ENCODE measurements around the gene CCL7. TPM values are rescaled to one million over a fixed set of nuclear protein-coding genes. Genes with fewer than 3 reads are reported as not detected.

Gene CCL7
- total RNA-seq, 1 experiment from 2014 or later: 0.31 TPM

- intact Hi-C loops (cut with micrococcal nuclease; ENCODE audit: unreplicated experiment): no loop called here
- in situ Hi-C loops (cut with HindIII; ENCODE audit: low pct_unique_long_range_greater_than_20kb, low sequenced_read_pairs): no loop called here
Observed at GRCh38 chr17:34242587-34243363, 27.2 kb upstream of the CCL7 start.

DNA sequence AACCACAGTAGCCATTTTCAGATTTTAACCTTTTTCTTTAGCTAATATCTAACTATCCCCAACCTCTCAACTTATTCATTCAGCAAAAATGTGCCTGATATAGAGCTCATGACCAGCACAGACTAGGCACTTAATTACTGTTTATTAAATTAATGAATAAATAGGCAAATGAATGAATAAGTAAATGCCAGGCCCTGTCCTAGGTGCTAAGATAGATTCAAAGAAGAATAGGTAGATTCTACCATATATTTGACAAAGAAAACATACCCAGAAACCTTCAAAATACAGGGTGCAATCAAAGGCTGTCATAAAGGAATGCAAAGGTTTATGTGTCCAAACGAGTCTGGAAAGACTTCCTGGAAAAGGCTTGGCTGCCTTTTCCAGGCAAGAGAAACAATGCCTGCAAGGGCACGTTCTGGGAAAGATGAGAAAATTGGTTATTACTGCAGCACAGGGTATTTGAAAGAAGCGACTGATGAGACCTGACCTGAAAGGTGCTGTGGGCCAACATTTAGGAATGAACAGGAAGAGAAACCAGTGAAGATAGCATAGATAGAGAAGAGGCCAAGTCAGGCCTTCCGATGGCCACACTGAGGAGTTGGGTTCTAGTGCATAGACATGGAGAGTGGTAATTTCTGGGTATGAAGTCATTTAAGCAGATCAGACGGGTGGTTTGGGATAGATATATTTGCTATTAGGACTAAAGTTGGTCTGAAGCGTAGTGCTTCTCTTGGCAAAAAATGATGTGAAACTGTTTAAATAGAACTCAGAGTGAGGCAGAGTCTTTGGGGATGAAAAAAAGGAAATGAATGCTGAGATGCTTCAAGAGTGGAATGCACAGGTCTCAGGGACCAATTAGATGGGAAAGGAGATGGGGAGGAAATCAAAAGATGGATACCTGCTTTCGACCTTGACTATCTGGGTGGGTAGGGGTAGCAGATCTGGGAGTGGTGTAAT lies 26.4 kb upstream of the CCL7 start:
- peak overlapping the region; percentile 68 for H3K27ac ChIP-seq (ENCODE audit: low read length)
- ChIA-PET POLR2A (no interaction called here), CTCF (no interaction called here)
- H3K4me1 ChIP-seq (ENCODE audit: control insufficient read depth, insufficient read depth, low read length): peaks cover 27% of the 10 kb centered on the region
- BruUV-seq (replicated peaks): no TSS peak
- ATAC-seq (no peak), DNase-seq (ENCODE audit: low read depth, low spot score) (no peak)
- H3K36me3 ChIP-seq (ENCODE audit: control insufficient read depth, insufficient read depth, low read length): no peaks in the 10 kb centered on the region
- H3K4me3 ChIP-seq (ENCODE audit: low read depth in 2 of 2, low read length in 2 of 2): no peak overlapping the region
- TF ChIP-seq, protein P1, sequence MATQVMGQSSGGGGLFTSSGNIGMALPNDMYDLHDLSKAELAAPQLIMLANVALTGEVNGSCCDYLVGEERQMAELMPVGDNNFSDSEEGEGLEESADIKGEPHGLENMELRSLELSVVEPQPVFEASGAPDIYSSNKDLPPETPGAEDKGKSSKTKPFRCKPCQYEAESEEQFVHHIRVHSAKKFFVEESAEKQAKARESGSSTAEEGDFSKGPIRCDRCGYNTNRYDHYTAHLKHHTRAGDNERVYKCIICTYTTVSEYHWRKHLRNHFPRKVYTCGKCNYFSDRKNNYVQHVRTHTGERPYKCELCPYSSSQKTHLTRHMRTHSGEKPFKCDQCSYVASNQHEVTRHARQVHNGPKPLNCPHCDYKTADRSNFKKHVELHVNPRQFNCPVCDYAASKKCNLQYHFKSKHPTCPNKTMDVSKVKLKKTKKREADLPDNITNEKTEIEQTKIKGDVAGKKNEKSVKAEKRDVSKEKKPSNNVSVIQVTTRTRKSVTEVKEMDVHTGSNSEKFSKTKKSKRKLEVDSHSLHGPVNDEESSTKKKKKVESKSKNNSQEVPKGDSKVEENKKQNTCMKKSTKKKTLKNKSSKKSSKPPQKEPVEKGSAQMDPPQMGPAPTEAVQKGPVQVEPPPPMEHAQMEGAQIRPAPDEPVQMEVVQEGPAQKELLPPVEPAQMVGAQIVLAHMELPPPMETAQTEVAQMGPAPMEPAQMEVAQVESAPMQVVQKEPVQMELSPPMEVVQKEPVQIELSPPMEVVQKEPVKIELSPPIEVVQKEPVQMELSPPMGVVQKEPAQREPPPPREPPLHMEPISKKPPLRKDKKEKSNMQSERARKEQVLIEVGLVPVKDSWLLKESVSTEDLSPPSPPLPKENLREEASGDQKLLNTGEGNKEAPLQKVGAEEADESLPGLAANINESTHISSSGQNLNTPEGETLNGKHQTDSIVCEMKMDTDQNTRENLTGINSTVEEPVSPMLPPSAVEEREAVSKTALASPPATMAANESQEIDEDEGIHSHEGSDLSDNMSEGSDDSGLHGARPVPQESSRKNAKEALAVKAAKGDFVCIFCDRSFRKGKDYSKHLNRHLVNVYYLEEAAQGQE (IDR thresholded peaks at IDR 0.05; ENCODE audit: insufficient read depth in 1 of 2, low read depth in 2 of 2, low read length in 1 of 2): peak in 1 of 2 experiments; percentile 52; a peak in 1 of 4 replicates
- TF ChIP-seq, protein P2, sequence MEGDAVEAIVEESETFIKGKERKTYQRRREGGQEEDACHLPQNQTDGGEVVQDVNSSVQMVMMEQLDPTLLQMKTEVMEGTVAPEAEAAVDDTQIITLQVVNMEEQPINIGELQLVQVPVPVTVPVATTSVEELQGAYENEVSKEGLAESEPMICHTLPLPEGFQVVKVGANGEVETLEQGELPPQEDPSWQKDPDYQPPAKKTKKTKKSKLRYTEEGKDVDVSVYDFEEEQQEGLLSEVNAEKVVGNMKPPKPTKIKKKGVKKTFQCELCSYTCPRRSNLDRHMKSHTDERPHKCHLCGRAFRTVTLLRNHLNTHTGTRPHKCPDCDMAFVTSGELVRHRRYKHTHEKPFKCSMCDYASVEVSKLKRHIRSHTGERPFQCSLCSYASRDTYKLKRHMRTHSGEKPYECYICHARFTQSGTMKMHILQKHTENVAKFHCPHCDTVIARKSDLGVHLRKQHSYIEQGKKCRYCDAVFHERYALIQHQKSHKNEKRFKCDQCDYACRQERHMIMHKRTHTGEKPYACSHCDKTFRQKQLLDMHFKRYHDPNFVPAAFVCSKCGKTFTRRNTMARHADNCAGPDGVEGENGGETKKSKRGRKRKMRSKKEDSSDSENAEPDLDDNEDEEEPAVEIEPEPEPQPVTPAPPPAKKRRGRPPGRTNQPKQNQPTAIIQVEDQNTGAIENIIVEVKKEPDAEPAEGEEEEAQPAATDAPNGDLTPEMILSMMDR (IDR thresholded peaks at IDR 0.05): no peak
- in situ Hi-C loops (cut with HindIII; ENCODE audit: low pct_unique_long_range_greater_than_20kb, low sequenced_read_pairs) (no loop called here), intact Hi-C loops (cut with micrococcal nuclease; ENCODE audit: unreplicated experiment) (no loop called here)
- no peaks in the 10 kb centered on the region for H3K9me3 ChIP-seq (ENCODE audit: control insufficient read depth, insufficient read depth, low read depth, low read length)
- no peaks in the 10 kb centered on the region for H3K27me3 ChIP-seq (ENCODE audit: control insufficient read depth, insufficient read depth, low read length)

More at GRCh38 chr17:34242587-34243363, 27.2 kb upstream of the CCL7 start:
- ATAC-seq (no peak), DNase-seq (ENCODE audit: low read depth, low spot score) (no peak)
- ChIA-PET CTCF (no interaction called here), POLR2A (no interaction called here)
- H3K27ac ChIP-seq (ENCODE audit: low read length): peak overlapping the region; percentile 68; the same call in 1 of the 2 replicates
- TF ChIP-seq TCF7L2 (IDR thresholded peaks at IDR 0.05; ENCODE audit: low read depth, low read length): no peak
- no peak for TF ChIP-seq POLR2AphosphoS5 (IDR thresholded peaks at IDR 0.05; ENCODE audit: low read depth, low read length)
- TF ChIP-seq, protein P1 (IDR thresholded peaks at IDR 0.05; ENCODE audit: insufficient read depth in 1 of 2, low read depth in 2 of 2, low read length in 1 of 2): no peak
- TF ChIP-seq, protein P2 (IDR thresholded peaks at IDR 0.05): no peak
- TF ChIP-seq SIN3A (IDR thresholded peaks at IDR 0.05; ENCODE audit: borderline replicate concordance, insufficient read depth, low read depth, low read length): no peak
- H3K36me3 ChIP-seq (ENCODE audit: control insufficient read depth, insufficient read depth, low read length): no peaks in the 10 kb centered on the region
- no peak overlapping the region for H3K4me3 ChIP-seq (ENCODE audit: low read depth in 2 of 2, low read length in 2 of 2)
- H3K9me3 ChIP-seq (ENCODE audit: control insufficient read depth, insufficient read depth, low read depth, low read length): no peaks in the 10 kb centered on the region
- H3K4me1 ChIP-seq (ENCODE audit: control insufficient read depth, insufficient read depth, low read length): peaks cover 21% of the 10 kb centered on the region; the same call in 1 of the 2 replicates
- no peaks in the 10 kb centered on the region for H3K27me3 ChIP-seq (ENCODE audit: control insufficient read depth, insufficient read depth, low read length)
- no TSS peak for BruUV-seq (replicated peaks)
